GM19455 (cell line): Measurements from ENCODE around the gene WRAP73.

ENCODE experiments used
- ATAC-seq: cut with Tn5 transposase; IDR thresholded peaks from one replicate; pipeline ENCODE4 v1.9.1; 2021; ENCODE audit not compliant: unreplicated experiment

Gene WRAP73

DNA sequence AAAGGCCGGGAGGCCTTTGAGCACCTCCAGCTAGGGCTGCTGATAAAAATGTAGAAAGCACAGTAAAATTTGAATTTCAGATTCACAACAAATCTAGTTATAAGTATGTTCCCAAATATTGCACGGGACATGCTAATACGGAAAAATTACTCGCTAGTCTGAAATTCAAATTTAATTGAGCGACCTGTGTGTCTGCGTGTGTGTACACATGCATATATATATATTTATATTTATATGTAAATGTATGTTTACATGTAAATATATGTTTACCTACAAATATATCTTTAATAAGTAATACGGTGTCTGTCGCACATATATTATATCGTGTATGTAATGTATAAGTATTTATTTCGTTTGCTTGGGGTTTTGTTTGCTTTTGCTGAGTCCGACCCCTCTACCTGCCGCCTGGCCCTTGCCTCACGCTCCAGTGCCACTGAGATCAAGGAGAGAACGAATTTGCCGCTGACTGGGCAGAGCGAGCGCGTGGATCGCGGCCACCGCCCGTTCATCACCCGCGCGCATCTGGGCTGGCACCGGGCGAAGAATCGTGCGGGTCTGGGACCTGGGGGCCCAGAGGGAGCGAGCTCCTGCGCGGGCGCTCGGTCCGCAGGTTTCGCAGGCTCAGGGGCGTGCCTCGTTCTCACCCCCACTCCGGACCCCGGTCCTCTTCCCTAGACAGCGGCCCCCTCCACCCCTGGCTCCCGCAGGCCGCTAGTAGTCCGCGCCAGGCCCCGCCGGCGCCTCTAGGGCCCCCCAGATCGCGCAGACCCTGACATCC lies 534 bp upstream of the WRAP73 start:
- no peak for ATAC-seq

DNA sequence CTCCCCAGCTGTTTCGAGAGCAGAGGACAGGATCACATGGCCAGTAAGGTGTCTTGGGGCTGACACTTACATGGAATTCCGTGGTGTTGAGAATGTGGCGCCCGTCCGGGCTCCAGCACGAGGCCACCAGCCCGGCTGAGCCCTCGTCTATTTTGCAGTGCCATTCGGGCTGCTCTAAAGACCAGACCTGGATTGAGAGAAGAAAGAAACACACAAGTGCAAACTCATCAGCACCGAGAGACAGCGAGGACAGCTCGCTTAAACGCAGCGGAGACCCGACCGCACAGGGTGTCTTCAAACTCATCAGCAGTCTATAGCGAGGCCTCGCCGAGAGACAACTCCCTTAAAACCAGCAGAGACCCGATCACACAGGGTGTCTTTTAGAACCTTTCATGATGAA lies 3.3 kb downstream of the WRAP73 start:
- ATAC-seq: no peak

DNA sequence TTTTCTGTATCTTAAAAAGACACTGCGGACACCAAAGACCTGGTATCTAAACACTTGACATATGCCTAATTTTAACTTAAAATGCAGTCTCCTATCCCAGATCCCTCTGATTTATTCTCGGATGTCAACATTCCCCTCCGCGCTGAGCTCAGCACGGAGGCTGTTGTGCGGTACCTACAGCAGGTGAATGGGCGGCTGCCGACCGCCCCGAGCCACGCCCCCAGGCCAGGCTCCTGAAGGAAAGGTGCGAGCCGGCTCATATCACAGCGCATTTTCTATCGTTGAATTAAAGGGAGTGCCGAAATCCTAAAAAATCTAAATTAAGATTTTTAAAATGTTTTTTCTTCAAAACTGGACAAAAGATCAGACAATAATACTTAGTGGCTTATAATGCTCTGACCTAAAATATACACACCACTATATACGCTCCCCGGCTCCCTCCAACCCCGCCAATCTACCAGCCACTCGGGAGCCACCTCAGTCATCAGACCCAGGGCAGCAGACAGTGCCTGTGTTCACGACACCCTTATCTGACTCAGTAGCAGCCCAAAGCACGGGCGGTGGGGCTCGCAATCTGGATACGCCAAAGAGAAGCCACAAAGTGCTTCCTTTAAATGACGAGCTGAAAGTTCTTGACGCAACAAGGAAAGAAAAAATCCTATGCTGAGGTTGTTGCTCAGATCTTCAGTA lies 4.1 kb downstream of the WRAP73 start:
- no peak for ATAC-seq

- ATAC-seq: no peak
These were observed 4.7 kb downstream of the WRAP73 start for GRCh38 chr1:3645247-3645646.

DNA sequence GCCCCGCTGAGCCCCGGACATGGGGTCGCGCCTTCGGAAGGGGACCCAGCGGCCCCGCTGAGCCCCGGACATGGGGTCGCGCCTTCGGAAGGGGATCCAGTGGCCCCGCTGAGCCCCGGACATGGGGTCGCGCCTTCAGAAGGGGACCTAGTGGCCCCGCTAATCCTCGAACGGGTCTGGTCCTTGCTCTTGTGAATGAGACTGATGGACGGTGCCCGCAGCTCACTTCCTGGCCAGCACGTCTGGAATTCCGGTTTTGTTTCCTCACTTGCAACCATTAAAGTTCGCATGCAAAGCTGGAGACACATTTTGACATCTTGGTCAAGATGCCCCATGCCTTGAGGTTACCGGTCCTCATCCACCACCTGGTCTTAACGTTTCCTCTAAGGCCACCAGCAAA lies 5.6 kb downstream of the WRAP73 start:
- no peak for ATAC-seq

DNA sequence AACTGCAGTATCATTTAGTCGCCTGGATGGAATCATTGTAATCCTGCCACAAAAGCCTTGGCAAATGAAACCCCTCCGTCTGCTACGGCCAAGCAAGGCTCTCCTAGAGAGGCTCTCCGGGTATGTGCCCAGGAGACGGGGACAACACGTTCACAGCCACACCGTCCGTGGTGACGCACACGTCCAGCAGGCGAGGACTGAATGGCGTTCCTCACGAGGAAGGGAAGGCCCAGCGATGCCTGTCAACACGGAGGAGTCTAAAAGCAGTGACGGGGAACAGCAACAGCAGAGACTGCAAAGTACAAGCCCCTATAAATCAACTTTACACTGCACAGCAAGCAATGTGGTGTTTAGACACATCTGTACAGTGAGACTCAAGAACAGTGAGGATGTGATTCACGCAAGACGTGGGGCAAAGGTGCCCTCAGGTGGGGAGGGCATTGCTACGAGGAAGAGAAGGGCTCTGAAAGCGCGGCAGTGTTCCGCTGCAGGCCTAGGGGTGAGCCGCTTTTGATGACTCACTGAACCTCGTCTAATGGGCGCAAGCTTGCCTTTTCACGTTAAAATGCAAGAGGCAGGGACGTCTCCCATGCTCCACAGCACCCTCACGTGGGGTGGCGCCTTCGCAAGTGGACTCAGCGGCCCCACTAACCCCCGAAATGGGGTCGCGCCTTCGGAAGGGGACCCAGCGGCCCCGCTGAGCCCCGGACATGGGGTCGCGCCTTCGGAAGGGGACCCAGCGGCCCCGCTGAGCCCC lies 6.8 kb downstream of the WRAP73 start:
- no peak for ATAC-seq

GRCh38 chr1:3641816-3642215 lies 8.1 kb downstream of the WRAP73 start:
- ATAC-seq: no peak

DNA sequence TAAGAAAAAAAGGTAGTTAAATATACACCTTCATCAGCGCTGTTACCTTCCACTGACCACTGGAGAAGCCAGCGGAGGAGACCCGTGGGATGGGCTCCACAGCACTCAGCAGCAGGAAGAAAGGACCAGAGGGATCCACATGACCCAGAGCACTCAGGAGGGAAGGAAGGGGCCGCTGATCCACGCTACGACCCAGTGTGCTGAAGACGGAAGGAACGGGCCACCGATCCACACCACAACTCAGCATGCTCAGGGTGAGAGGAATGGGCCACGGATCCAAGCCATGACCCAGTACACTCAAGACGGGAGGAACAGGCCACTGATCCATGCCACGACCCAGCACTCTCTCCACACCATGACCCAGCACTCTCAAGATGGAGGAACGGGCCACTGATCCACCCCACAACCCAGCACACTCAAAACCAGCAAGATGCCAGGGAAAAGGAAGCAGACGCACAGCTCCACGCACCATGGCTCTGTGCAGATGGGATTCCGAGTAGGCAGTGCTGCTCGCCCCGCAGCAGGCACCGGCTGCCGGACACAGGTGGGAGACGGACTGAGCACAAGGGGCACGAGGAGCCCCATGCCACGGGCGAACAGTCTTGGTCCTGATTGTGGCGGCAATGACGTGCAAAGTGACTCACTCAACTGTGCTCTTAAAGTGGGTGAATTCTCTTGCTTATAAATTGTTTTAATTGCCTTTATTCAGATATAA lies 8.7 kb downstream of the WRAP73 start:
- no peak for ATAC-seq

GRCh38 chr1:3640121-3640837 lies 9.6 kb downstream of the WRAP73 start:
- no peak for ATAC-seq

DNA sequence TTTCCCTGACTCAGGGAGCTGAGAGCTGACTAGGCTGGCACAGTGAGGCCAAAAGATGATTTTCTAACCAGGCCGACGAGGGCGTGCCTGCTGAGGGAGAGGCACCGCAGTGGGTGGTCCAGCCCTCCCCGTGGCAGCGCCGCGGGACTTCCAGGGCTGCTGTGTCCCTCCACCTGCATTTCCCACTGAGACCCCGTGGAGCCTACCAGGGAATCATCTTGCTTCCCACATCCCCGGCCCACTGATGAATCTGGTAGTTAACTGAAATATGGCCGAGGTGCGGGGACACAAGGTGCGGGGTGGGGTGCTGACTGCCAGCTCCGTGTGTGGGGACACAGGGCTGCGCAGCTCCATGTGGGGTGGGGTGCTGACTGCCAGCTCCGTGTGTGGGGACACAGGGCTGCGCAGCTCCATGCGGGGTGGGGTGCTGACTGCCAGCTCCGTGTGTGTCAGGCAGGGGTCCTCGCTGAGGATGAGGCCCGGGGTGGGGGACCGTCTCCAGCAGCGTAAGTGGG lies 10.4 kb downstream of the WRAP73 start:
- ATAC-seq: no peak

GRCh38 chr1:3638676-3639075 lies 11.2 kb downstream of the WRAP73 start:
- ATAC-seq: no peak

- ATAC-seq: no peak
These were observed 11.9 kb downstream of the WRAP73 start for GRCh38 chr1:3638027-3638426.

DNA sequence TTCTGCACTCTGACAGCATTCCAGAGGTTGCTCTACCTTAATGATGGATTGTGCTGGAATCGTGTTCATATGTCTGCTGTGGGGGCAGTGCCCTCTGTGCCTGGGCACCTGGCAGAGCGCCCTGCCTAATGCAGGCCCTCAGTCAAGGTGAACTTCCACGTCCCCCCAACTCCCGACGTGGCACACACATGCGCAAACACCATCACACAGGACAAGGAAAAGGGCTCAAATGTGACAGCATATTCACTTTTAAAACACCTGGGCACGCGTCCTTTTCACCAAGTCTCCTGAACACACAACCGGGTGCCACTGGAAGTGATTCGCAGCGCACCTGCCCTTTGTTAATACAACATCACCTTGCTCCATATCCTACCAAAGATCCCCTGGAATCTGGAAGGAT lies 13.4 kb downstream of the WRAP73 start:
- no peak for ATAC-seq

DNA sequence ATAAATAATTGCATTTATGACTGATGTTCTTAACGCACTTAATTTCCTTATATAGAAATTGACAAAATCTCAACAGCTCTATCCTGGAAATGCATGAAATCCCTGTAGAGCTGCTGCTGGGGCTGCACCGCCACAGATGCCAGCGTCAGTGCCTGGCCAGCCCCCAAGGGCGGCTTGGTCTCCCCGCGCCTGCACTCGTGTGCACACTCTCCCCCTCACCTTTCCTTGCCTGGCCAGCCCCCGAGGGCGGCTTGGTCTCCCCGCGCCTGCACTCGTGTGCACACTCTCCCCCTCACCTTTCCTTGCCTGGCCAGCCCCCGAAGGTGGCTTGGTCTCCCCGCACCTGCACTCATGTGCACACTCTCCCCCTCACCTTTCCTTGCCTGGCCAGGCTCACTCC lies 13.8 kb downstream of the WRAP73 start:
- ATAC-seq: no peak

- no peak for ATAC-seq
These were observed 15.7 kb downstream of the WRAP73 start for GRCh38 chr1:3634059-3634800.

- ATAC-seq: no peak
These were observed 16.4 kb downstream of the WRAP73 start for GRCh38 chr1:3633344-3634058.

DNA sequence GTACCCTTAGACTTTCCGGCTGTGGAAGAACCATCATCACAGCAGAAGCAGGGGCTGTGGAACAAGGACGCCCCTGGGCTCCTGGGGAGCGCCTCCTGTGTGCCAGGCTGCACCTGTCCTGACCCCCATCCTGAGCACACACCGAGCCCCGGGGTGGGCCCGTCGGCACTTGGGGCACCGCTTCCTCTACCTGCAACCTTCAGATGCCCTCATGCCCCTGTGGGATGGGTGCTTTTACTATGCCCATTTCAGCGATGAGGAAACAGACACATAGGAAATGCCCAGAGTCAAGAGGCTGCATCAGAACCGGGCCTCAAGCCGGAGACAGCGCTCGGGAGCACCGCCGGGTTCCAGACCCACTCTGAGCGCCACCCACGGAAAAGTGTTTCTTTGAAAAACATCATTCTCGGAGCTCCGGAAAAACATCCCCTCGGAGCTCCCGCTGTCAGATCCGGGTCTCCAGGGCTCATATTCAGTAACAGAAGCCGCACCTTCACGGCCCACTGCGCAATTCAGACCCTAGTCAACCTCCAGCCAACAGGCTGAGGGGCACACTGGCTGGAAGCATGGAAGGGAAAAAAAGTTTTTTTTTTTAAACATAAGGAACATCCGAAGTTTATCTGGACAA lies 17.1 kb downstream of the WRAP73 start:
- no peak for ATAC-seq

DNA sequence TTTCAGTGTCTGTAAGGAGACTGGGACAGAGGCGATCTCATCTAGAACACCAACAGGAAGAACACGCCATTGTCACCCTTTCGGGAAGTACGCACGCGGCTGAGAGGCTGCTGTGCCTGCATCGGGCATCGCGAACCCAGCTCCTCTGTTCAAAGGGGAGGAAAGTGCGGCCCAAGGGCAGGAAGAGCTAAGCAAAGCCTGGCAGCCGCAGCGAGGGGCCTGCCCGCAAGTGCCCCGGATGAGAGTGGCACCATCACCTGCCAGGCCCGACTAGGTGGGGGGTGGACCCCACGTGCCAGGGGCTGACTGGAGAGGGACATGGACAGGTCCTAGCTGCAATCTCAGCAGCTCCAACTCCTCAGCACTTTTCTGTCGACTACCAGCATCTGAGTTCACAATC lies 17.6 kb downstream of the WRAP73 start:
- no peak for ATAC-seq
